HCT116 (cell line): ENCODE data around the gene TMTC2. TPM values are rescaled to one million over a fixed set of nuclear protein-coding genes. Genes with fewer than 3 reads are reported as not detected.

Source experiments
- ATAC-seq: fragments of 200-7000 bp; cut with Tn5 transposase; 2 replicates; pipeline ENCODE4 v1.9.1; 2020; ENCODE audit warnings: mild to moderate bottlenecking, moderate library complexity
- BruUV-seq: library from RNA; stranded (reverse); fragments of 400-500 nt; replicated peaks from 2 replicates; lab custom pipeline; 2021; lab: Mats Ljungman, UMichigan
- CTCF ChIA-PET: fragments of 300-600 bp; sonication (Branson Sonifier 250); formaldehyde crosslinking; loops from one replicate; lab custom pipeline; 2021; ENCODE audit warnings: antibody characterized with exemption; lab: Charles Lee
- POLR2A ChIA-PET: fragments of 300-600, 350-600 bp; sonication (Branson Sonifier 250); formaldehyde crosslinking; loops from one replicate; lab custom pipeline; 2021; ENCODE audit warnings: antibody characterized with exemption; lab: Charles Lee
- RAD21 ChIA-PET, 2 experiments: fragments of 300-600 bp; sonication (Branson Sonifier 250); formaldehyde crosslinking; loops; one replicate each; lab custom pipeline; 2023; ENCODE audit warnings: low total read pairs in 2 of 2; ENCODE audit not compliant: uncharacterized antibody in 2 of 2, unreplicated experiment in 2 of 2, low non-redundant PET in 1 of 2; lab: Charles Lee
- DNase-seq: peaks from one replicate; pipeline ENCODE4 v3.0.0-alpha.2; 2010; ENCODE audit warnings: low read depth, low spot score
- H2AFZ ChIP-seq: fragments of 200-600 bp; shearing (Covaris generic), sonication (generic); 2 replicates; pipeline ENCODE4 v1.6.1; 2017; ENCODE audit warnings: low read depth, mixed run types, mixed read lengths, antibody characterized with exemption, low read length; ENCODE audit not compliant: poor library complexity, severe bottlenecking
- H3K27ac ChIP-seq: 2 replicates; pipeline ENCODE4 v1.5.1; 2012; ENCODE audit warnings: low read depth, low read length
- H3K27me3 ChIP-seq: fragments of 200-600 bp; sonication (generic); 2 replicates; pipeline ENCODE4 v1.6.1; 2016; ENCODE audit warnings: mixed run types, low read length, mixed read lengths; ENCODE audit not compliant: insufficient read depth
- H3K36me3 ChIP-seq, 2 experiments: fragments of 200-500 bp in 1 of 2; fragments of 200-600 bp in 1 of 2; sonication (Bioruptor generic) in 1 of 2; sonication (generic) in 1 of 2; 2 replicates each; pipeline versions ENCODE4 v1.5.1 to v1.6.1; 2014 to 2016; ENCODE audit warnings: low read length in 2 of 2, inconsistent platforms in 1 of 2, mixed read lengths in 1 of 2, mixed run types in 1 of 2; ENCODE audit not compliant: insufficient read depth in 2 of 2, control insufficient read depth in 1 of 2
- H3K4me1 ChIP-seq, 2 experiments: fragments of 200-600 bp in 1 of 2; sonication (generic) in 1 of 2; 2 replicates each; pipeline versions ENCODE4 v1.5.1 to v1.6.1; 2012 to 2017; ENCODE audit warnings: low read length in 2 of 2, inconsistent platforms in 1 of 2, mild to moderate bottlenecking in 1 of 2, mixed read lengths in 1 of 2, mixed run types in 1 of 2, moderate library complexity in 1 of 2; ENCODE audit not compliant: insufficient read depth in 2 of 2, control insufficient read depth in 1 of 2
- H3K4me2 ChIP-seq: fragments of 200-600 bp; sonication (generic); 2 replicates; pipeline ENCODE4 v1.6.1; 2017; ENCODE audit warnings: mixed run types, low read length, mixed read lengths
- H3K4me3 ChIP-seq, 2 experiments: fragments of 200-600 bp in 1 of 2; sonication (generic) in 1 of 2; replicated peaks in 1 of 2; 2 replicates each; pipeline ENCODE4 v1.5.1; 2011 to 2016; ENCODE audit warnings: low read length in 2 of 2, control low read depth in 1 of 2, low read depth in 1 of 2, mild to moderate bottlenecking in 1 of 2, mixed read lengths in 1 of 2, mixed run types in 1 of 2
- H3K79me2 ChIP-seq: fragments of 200-600 bp; sonication (generic); 2 replicates; pipeline ENCODE4 v1.6.1; 2017; ENCODE audit warnings: mild to moderate bottlenecking, mixed run types, low read length, moderate library complexity, mixed read lengths; ENCODE audit not compliant: insufficient read depth
- H3K9ac ChIP-seq: fragments of 200-600 bp; sonication (generic); 2 replicates; pipeline ENCODE4 v1.6.1; 2016; ENCODE audit warnings: low read length, mixed read lengths
- H3K9me2 ChIP-seq: fragments of 200-600 bp; sonication (generic), shearing (Covaris generic); 2 replicates; pipeline ENCODE4 v1.6.1; 2017; ENCODE audit warnings: mixed run types, mild to moderate bottlenecking, moderate library complexity; ENCODE audit not compliant: insufficient read depth
- H3K9me3 ChIP-seq, 2 experiments: fragments of 200-500 bp in 1 of 2; fragments of 200-600 bp in 1 of 2; sonication (Bioruptor generic) in 1 of 2; sonication (generic) in 1 of 2; 2 replicates each; pipeline ENCODE4 v1.6.1; 2014 to 2017; ENCODE audit warnings: low read length in 2 of 2, mixed read lengths in 2 of 2, inconsistent platforms in 1 of 2, low read depth in 1 of 2, mild to moderate bottlenecking in 1 of 2, mixed run types in 1 of 2, moderate library complexity in 1 of 2; ENCODE audit not compliant: control insufficient read depth in 1 of 2, insufficient read depth in 1 of 2
- H4K20me1 ChIP-seq: fragments of 200-600 bp; sonication (generic), shearing (Covaris generic); 2 replicates; pipeline ENCODE4 v1.6.1; 2017; ENCODE audit warnings: mixed run types, mild to moderate bottlenecking, moderate library complexity; ENCODE audit not compliant: insufficient read depth
- CEBPB ChIP-seq: IDR thresholded peaks from 2 replicates; pipeline ENCODE4 v1.6.1; 2012; ENCODE audit warnings: low read depth
- JUND ChIP-seq: IDR thresholded peaks from 2 replicates; pipeline ENCODE4 v1.6.1; 2012
- RAD21 ChIP-seq: IDR thresholded peaks from 2 replicates; pipeline ENCODE4 v1.6.1; 2012; ENCODE audit warnings: low read depth, mild to moderate bottlenecking
- SIN3A ChIP-seq: IDR thresholded peaks from 2 replicates; pipeline ENCODE4 v1.6.1; 2012; ENCODE audit warnings: low read depth
- SRF ChIP-seq: IDR thresholded peaks from 2 replicates; pipeline ENCODE4 v1.6.1; 2012; ENCODE audit warnings: low read depth
- TCF7L2 ChIP-seq: IDR thresholded peaks from 2 replicates; pipeline ENCODE4 v1.7.0; 2011; ENCODE audit warnings: borderline replicate concordance, inconsistent platforms; ENCODE audit not compliant: insufficient read depth, insufficient read length; ENCODE audit errors: extremely low read depth
- YY1 ChIP-seq: IDR thresholded peaks from 2 replicates; pipeline ENCODE4 v1.6.1; 2011; ENCODE audit warnings: low read length, low read depth, moderate library complexity, mild to moderate bottlenecking; ENCODE audit not compliant: insufficient replicate concordance; ENCODE audit errors: extremely low read depth
- ZBTB33 ChIP-seq: IDR thresholded peaks from 2 replicates; pipeline ENCODE4 v1.6.1; 2011; ENCODE audit warnings: mild to moderate bottlenecking, low read length, moderate library complexity; ENCODE audit not compliant: insufficient replicate concordance; ENCODE audit errors: extremely low read depth
- intact Hi-C: fragments of 100-400 bp; cut with micrococcal nuclease; formaldehyde crosslinking; loops from 2 replicates; pipeline ENCODE4 v1.10.0; 2022
- total RNA-seq: library from RNA; stranded (reverse); gene quantifications from one replicate; pipeline ENCODE4 v1.2.1, GENCODE V29; 2021; ENCODE audit not compliant: unreplicated experiment
- TF ChIP-seq, protein P1 (sequence below): IDR thresholded peaks from 2 replicates; pipeline ENCODE4 v1.6.1; 2012

TMTC2 gene
- total RNA-seq, 1 experiment from 2014 or later, result 11.5 TPM

GRCh38 chr12:82648259-82648909 is 38.3 kb upstream of the TMTC2 start:
- BruUV-seq, result no TSS peak
- Histone ChIP-seq H3K79me2 (no peaks in the 10 kb centered on the region), H3K4me3 (no peak overlapping the region), H3K9me2 (no peaks in the 10 kb centered on the region), H2AFZ (peak overlapping the region; percentile 79), H3K9me3 (no peaks in the 10 kb centered on the region), H3K27me3 (no peaks in the 10 kb centered on the region), H3K9ac (no peak overlapping the region), H3K4me2 (no peak overlapping the region), H3K4me1 (peaks cover 24 to 40% of the 10 kb centered on the region in 2 experiments), H3K27ac (no peak overlapping the region), H4K20me1 (no peaks in the 10 kb centered on the region), H3K36me3 (no peaks in the 10 kb centered on the region)
- no peak for TF ChIP-seq JUND
- no peak for TF ChIP-seq CEBPB
- no peak for TF ChIP-seq YY1
- no peak for TF ChIP-seq SRF
- TF ChIP-seq SIN3A, result no peak
- TF ChIP-seq TCF7L2, result no peak
- no peak for TF ChIP-seq ZBTB33
- TF ChIP-seq, protein P1, sequence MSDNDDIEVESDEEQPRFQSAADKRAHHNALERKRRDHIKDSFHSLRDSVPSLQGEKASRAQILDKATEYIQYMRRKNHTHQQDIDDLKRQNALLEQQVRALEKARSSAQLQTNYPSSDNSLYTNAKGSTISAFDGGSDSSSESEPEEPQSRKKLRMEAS, result no peak
- no peak for TF ChIP-seq RAD21
- intact Hi-C loops, result no loop called here
- POLR2A ChIA-PET, result interaction anchor here (0.6 to 1.4 kb wide), 2 partner anchors 12 to 1157 kb away, joined by 3 read pairs; no protein-coding TSS in a partner anchor
- RAD21 ChIA-PET, result no interaction called here
- no peak for DNase-seq
- CTCF ChIA-PET, result no interaction called here
- ATAC-seq, result no peak
